AG09309 (cell line): ENCODE results near the gene PCDH11X.
"Not testable (repeated sequence)": the region's sequence is repeated elsewhere in the genome, so short reads cannot be mapped to it uniquely, and the experiment has no call there.

ENCODE experiments used
- DNase-seq: peaks from one replicate; pipeline ENCODE4 v3.0.0-alpha.2; 2010; ENCODE audit warnings: low read depth
- H3K4me3 ChIP-seq: 2 replicates; pipeline ENCODE4 v1.5.1; 2011; ENCODE audit warnings: mild to moderate bottlenecking, low read depth, low read length, moderate library complexity; ENCODE audit not compliant: control insufficient read depth

PCDH11X gene

DNA sequence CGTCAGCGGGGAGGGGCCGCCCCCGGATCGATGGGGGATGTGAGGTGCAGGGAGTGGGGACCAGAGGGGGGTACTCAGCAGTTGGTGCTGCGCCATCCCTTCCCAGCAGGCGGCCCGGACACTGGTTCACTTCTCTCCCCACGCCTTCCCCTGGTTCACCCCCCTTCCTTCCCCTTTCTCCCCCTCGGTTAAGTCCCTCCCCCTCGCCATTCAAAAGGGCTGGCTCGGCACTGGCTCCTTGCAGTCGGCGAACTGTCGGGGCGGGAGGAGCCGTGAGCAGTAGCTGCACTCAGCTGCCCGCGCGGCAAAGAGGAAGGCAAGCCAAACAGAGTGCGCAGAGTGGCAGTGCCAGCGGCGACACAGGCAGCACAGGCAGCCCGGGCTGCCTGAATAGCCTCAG is at the start of gene PCDH11X:
Gene PCDH11X, plus strand, starts transcription at position 241 of the 400 bp plus-strand sequence. CDS start 56,130 bp downstream, outside the sequence.
- H3K4me3 ChIP-seq: not testable (repeated sequence)

GRCh38 chrX:91747446-91747845 is 31.7 kb upstream of the PCDH11X start:
- not testable (repeated sequence) for H3K4me3 ChIP-seq, DNase-seq

More for the DNA sequence above, at the start of gene PCDH11X:
- not testable (repeated sequence) for DNase-seq

- H3K4me3 ChIP-seq, DNase-seq: not testable (repeated sequence)
Observed at GRCh38 chrX:91753022-91753421, 26.2 kb upstream of the PCDH11X start.

DNA sequence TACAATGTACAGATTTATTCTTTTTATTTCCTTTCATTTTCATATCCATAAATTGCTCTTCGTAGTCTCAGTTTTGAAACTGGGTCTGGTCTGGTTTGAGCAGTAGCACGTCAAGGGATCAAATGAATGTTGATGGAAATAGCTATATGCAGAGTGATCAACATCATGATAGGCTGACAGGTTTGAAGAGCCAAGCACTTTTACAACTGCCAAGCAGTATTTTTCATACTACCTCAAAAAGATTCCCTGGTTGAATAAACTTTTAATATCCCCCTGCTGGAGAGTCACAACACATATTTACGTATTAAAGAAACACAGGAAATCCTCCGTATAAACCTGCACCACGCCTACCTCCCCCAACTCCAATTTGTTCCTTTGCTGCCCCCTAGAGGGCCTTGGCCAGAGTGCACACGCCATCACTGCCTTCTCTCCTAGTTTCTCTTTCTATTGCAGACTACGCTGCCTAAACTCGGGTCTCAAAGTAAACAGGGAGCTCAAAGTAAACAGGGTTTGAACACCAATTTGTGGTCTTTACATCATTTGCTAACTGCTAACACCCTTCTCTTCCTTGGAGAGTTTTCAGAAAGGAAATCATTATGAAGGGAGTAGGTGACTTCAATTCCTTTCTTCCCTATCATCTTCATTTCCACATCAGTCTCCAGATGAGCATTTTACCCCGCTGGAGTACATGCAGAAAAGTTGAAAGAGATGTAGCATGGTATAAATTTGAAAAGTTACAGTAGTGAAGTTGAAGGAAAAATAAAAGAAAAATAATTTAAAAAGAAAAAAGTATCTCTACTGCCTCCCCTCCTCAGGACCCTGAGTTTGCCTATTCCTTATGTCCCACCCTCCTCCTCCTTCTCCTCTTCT is 8.3 kb upstream of the PCDH11X start:
- not testable (repeated sequence) for H3K4me3 ChIP-seq, DNase-seq

GRCh38 chrX:91773943-91774342 is 5.2 kb upstream of the PCDH11X start:
- not testable (repeated sequence) for H3K4me3 ChIP-seq, DNase-seq

DNA sequence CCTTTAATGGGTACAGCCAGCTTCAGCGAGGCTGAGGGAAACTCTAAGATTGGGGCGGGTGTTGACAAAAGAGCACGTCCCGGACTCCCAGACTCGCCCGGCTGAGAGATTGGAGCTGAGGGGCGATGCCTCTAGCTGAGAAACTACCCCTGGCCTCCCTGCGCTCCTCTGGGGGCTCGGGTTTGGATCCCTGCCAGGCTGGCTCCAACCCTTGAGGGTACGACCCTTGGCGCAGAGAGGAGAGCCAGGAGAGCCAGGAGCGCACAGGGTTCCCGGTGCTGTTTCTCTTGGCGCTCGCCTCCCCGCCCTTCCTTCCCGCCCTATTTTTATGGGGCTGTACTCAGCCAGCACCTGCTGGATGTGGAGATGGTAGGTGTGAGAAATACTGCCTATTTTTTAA is 833 bp downstream of the PCDH11X start:
- H3K4me3 ChIP-seq, DNase-seq: not testable (repeated sequence)

GRCh38 chrX:91780698-91781097 is 1.5 kb downstream of the PCDH11X start:
- H3K4me3 ChIP-seq, DNase-seq: not testable (repeated sequence)

GRCh38 chrX:91781553-91782298 is 2.6 kb downstream of the PCDH11X start:
- not testable (repeated sequence) for H3K4me3 ChIP-seq, DNase-seq

DNA sequence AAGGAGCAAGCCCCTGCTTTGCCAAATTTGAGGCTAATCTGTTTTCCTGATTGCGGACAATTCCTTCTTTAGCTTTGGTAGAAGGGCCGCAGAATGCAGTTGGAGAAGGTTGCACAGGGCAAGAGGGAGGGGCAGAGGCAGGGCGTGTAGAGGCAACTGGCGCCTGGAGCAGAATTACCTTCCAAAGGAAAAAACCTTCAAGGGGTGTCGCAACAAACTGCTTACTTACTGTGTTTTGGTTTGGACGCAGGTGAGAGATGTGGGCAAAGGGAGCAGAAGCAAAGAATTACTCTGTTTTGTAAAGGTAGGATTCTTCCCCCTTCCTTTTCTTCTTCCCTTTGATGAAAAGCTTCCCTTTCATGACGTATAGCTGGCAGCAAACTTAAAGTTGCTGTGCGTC is 3.6 kb downstream of the PCDH11X start:
- DNase-seq, H3K4me3 ChIP-seq: not testable (repeated sequence)

GRCh38 chrX:91817537-91817936 is 38.4 kb downstream of the PCDH11X start:
- not testable (repeated sequence) for DNase-seq, H3K4me3 ChIP-seq

- DNase-seq, H3K4me3 ChIP-seq: not testable (repeated sequence)
Observed at GRCh38 chrX:91825321-91825720, 46.1 kb downstream of the PCDH11X start.
